Dendritic cell treated with granulocyte-macrophage colony-stimulating factor and Interleukin-4, amounts not matched to agents 40 ng/mL and 50 ng/mL, for 4 days (primary cell): Measurements from ENCODE around the gene CELSR3.

ENCODE experiments used
- H3K27ac Mint-ChIP-seq: one replicate; pipeline ENCODE4 v1.8.0; 2022; ENCODE audit warnings: mild to moderate bottlenecking, mixed read lengths
- H3K27me3 Mint-ChIP-seq: one replicate; pipeline ENCODE4 v1.8.0; 2022; ENCODE audit warnings: mild to moderate bottlenecking, mixed read lengths
- H3K36me3 Mint-ChIP-seq: one replicate; pipeline ENCODE4 v1.8.0; 2022; ENCODE audit warnings: low read depth, mixed read lengths
- H3K4me1 Mint-ChIP-seq: one replicate; pipeline ENCODE4 v1.8.0; 2022; ENCODE audit warnings: low read depth, mixed read lengths
- H3K4me3 Mint-ChIP-seq: one replicate; pipeline ENCODE4 v1.8.0; 2022; ENCODE audit warnings: mild to moderate bottlenecking, moderate library complexity, mixed read lengths
- H3K9me3 Mint-ChIP-seq: one replicate; pipeline ENCODE4 v1.8.0; 2022; ENCODE audit warnings: mixed read lengths
- intact Hi-C: fragments of 100-400 bp; cut with micrococcal nuclease; formaldehyde crosslinking; loops from one replicate; pipeline ENCODE4 v1.15.0; 2022

The CELSR3 gene

DNA sequence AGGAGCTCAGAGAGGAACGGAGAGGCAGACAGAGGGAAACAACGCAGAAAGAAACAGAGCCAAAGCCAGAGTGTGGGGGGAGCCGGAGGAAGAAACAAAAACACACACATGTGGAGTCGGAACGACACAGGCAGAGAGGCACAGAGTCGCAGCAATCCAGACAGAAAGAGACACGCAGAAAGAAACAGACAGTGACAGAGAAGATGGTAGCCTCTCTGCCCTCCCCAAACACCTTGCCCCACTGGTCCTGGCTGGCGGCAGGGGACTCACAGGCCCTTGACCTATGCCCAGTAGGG lies 21.3 kb upstream of the CELSR3 start:
- Mint-ChIP-seq H3K27ac (peak overlapping the region; percentile 86), H3K36me3 (peaks cover 84% of the 10 kb centered on the region), H3K4me1 (peaks cover 53% of the 10 kb centered on the region), H3K27me3 (peaks cover 1% of the 10 kb centered on the region), H3K4me3 (peak overlapping the region; percentile 87), H3K9me3 (no peaks in the 10 kb centered on the region)
- intact Hi-C loops: loop anchor here (2.0 to 10.0 kb wide), 2 partner anchors 75 to 219 kb away; partner anchors contain the start of gene UQCRC1

DNA sequence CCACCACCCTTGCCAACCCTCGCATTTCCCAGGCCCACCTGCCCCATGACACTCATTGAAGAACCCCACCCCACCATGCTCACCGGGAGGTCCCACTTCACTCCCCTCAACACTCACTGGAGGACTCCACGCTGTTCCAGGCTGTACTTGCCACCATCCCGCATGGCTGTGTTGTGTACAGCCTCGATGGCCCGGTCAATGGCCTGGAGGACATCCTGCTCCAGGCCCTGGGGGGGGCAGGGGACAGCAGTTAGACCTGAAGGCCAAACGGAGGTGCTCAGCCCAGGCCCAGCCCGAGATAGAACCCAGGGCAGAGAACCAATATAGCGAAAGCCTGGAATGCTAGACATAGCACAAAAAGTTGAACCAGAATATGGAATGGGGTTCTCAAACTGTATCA lies 20.1 kb upstream of the CELSR3 start:
- Mint-ChIP-seq H3K4me3 (no peak overlapping the region), H3K9me3 (no peaks in the 10 kb centered on the region), H3K27ac (no peak overlapping the region), H3K4me1 (peaks cover 53% of the 10 kb centered on the region), H3K36me3 (peaks cover 84% of the 10 kb centered on the region), H3K27me3 (peaks cover 1% of the 10 kb centered on the region)
- intact Hi-C loops: loop anchor here (10.0 kb wide), 1 partner anchor 218 kb away; a partner anchor contains a TSS

DNA sequence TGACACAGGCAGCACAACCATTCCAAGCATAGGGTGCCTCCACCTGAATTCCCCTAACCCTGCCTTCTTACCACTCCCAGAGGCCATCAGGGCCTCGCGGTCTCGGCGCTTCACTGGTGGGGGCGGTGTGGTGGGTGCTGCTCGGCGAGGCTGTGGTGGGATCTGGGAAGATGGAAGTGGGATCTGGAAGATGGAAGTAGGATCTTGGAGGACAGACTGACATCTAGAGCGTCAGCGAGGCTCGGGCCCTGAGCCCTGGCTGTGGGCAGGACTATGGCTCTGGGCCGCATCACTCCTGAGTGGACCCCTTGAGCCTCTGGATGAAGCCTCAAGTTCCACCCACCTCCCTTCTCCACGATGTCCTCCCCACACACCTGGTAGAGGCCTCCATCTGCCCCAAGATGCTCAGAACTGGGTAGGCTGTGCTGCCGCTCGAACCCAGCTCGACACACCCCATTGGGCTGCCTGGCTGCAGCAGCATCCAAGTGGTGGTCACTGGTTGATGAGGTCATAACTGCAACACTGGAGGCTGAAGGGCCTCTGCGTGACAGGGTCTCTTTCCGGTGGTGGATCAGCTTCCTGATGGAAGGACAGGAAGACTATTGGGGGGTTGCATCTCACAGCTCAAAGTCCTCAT lies 19.4 kb upstream of the CELSR3 start:
- no peak overlapping the region for H3K27ac Mint-ChIP-seq
- H3K27me3 Mint-ChIP-seq: no peaks in the 10 kb centered on the region
- H3K9me3 Mint-ChIP-seq: no peaks in the 10 kb centered on the region
- no peak overlapping the region for H3K4me3 Mint-ChIP-seq
- intact Hi-C loops: loop anchor here (10.0 kb wide), 1 partner anchor 217 kb away; a partner anchor contains a TSS
- peaks cover 84% of the 10 kb centered on the region for H3K36me3 Mint-ChIP-seq
- peaks cover 53% of the 10 kb centered on the region for H3K4me1 Mint-ChIP-seq

DNA sequence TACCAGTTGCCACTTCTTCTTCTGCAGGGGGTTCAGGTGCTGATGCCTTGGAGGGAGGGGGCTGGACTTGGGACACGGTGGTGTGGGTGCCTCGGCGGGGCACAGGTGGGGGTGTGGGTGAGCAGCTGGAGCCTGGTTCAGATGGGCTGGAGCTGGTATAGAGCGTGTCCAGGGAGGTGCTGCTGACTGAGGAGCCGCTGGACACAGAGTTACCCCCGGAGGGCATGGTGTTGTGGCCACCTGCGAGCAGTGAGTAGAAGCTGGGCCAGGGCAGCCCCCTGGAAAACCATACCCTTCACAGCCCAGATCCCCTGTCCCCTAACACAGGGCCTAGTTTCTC lies 18.8 kb upstream of the CELSR3 start:
- no peaks in the 10 kb centered on the region for H3K27me3 Mint-ChIP-seq
- intact Hi-C loops: loop anchor here (10.0 kb wide), 1 partner anchor 217 kb away; a partner anchor contains a TSS
- peaks cover 89% of the 10 kb centered on the region for H3K36me3 Mint-ChIP-seq
- H3K4me1 Mint-ChIP-seq: peaks cover 51% of the 10 kb centered on the region
- no peaks in the 10 kb centered on the region for H3K9me3 Mint-ChIP-seq
- no peak overlapping the region for H3K4me3 Mint-ChIP-seq
- H3K27ac Mint-ChIP-seq: no peak overlapping the region

DNA sequence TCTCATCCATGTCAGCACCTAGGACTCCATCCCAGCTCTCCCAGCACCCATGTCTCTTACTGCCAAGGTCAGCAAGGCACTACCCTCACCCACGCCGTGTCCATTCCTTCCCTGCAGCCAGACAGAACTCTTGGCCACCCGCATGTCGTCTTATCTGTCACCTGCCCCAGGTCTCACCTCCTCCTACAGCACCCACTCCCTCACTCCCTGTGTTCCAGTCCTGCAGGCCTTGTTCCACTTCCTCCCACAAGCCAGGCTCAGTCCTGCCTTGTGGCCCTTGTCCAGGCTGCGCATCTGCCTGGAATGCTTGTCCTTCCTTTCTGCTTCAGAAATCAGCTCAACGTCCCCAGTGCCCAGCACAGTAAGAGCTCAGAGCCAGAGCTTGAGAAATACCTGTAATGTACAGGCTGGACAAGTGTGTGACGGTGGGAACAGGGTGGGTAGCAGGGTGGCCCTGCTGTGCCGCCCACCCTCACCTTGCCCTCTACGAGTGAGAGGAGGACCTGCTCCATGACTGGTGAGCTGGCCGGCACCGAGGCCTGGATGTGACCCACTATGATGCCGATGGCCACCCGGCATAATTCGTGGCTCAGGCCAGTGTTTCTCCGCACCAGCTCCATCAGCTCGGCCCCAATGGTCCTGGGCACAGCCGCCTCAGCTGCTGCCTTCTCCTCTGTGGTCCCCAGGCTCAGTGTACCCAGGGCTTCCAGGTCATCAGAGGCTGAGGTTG lies 18.3 kb upstream of the CELSR3 start:
- H3K27me3 Mint-ChIP-seq: no peaks in the 10 kb centered on the region
- intact Hi-C loops: loop anchor here (10.0 kb wide), 1 partner anchor 216 kb away; a partner anchor contains a TSS
- peaks cover 46% of the 10 kb centered on the region for H3K4me1 Mint-ChIP-seq
- no peaks in the 10 kb centered on the region for H3K9me3 Mint-ChIP-seq
- H3K27ac Mint-ChIP-seq: peak overlapping the region; percentile 3
- peak overlapping the region; percentile 33 for H3K4me3 Mint-ChIP-seq
- peaks cover 91% of the 10 kb centered on the region for H3K36me3 Mint-ChIP-seq

DNA sequence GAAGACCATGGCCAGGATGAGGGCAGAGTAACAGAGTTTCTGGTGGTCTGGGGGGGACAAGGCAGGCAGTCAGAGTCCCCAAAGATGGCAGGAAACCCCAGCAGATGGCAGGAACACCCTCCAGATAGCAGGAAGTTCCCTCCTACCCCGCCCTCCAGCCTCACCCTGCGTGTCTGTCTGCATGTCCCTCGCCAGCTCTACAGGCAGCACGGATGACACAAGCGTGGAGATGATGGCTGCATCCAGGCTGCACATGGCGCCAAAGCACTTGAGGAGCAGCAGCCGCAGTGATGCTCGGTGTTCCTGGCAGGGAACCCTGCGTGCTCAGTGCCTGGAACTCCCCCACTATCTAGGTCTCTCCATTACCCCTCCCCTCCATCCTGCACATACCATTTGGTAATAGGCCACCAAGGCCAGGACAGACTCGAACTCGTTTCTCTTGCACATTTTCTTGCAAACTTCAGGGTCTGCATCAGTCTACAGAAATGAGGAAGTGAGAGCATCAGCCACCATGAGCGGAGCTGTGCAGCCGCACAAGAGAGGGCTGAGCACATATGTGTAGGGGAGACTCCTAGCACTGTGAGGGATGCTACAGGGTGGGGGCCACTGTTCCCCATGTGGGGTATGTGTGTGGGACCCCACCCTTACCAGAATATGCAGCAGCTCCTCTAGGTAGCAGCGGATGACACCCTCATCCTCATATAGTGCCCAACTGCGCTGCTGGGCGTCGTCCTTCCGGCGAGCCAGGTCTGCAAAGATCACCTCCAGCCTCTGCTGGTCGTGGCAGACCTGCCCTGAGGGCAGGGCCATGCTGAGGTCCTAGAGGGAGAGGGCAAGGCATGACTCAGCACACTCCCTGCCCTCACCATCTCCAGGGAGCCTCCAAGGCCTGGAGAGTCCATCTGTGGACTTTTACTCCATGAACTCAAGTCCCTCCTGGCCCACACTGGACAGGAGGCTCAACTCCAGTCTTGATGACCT lies 17.0 kb upstream of the CELSR3 start:
- no peak overlapping the region for H3K27ac Mint-ChIP-seq

DNA sequence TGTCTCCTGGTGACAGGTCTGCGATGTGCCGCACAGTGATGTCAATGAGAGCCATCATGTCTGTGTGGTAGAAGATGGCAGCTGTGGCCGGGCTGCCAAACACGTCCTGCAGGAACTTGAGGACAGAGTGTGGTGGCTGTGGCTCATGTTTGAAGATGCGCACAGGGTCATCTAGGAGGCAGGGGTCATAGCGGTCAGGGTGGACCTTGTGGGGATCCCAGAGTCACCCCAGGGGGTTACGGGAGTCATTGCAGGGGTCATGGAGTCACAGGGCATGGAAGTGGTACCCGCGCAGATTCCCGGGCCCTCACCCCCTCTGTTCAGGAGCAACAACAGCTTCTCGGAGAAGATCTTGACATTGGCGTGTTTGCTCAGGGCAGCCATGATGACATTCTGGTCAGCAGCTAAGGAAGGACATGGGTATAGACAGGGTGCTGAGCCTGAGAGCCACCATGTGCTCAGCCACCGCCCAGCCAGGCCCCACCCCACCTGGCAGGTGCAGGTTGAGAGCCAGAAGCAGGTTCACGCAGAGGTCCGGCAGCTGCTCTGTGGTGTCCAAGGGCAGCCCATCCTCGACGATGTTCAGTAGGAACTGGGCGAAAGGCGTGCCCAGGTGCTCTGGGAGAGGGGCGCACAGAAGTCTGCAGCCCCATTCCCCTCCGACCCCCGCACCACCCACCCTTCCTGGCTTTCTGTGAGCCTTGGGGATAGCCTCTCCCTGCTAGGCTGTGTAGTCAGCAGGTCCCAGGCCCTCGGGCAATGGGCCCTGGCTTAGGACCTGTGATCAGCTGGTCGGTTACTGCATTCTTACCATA lies 16.1 kb upstream of the CELSR3 start:
- no peaks in the 10 kb centered on the region for H3K27me3 Mint-ChIP-seq
- H3K36me3 Mint-ChIP-seq: peaks cover 96% of the 10 kb centered on the region
- H3K4me1 Mint-ChIP-seq: peaks cover 28% of the 10 kb centered on the region
- intact Hi-C loops: no loop called here
- H3K9me3 Mint-ChIP-seq: no peaks in the 10 kb centered on the region
- H3K27ac Mint-ChIP-seq: no peak overlapping the region
- H3K4me3 Mint-ChIP-seq: no peak overlapping the region

More for the DNA sequence above, 17.0 kb upstream of the CELSR3 start:
- Mint-ChIP-seq H3K4me3 (no peak overlapping the region), H3K36me3 (peaks cover 93% of the 10 kb centered on the region), H3K9me3 (no peaks in the 10 kb centered on the region), H3K27me3 (no peaks in the 10 kb centered on the region), H3K4me1 (peaks cover 38% of the 10 kb centered on the region)
- intact Hi-C loops: loop anchor here (10.0 kb wide), 1 partner anchor 215 kb away; a partner anchor contains a TSS

DNA sequence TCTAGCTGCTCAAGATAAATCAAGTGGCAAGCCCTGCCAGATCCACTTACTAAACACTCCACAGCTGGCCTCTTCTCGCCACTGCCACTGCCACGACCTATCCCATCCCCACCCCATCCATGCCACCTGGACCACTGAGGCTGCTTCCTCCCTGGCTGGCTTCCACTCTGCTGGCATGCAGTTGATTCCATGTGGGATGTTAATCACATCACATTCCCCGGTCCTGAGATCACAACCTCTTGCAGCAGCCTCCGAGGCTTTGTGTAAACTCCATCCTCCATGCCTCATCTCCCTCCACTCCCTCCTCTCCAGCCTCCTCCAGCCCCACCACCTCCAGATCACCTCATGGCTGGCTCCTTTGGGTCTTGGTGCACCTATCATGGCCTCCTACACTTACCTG lies 15.4 kb upstream of the CELSR3 start:
- H3K27me3 Mint-ChIP-seq: no peaks in the 10 kb centered on the region
- peaks cover 22% of the 10 kb centered on the region for H3K4me1 Mint-ChIP-seq
- H3K9me3 Mint-ChIP-seq: no peaks in the 10 kb centered on the region
- no peak overlapping the region for H3K4me3 Mint-ChIP-seq
- H3K27ac Mint-ChIP-seq: no peak overlapping the region
- intact Hi-C loops: no loop called here
- peaks cover 100% of the 10 kb centered on the region for H3K36me3 Mint-ChIP-seq

DNA sequence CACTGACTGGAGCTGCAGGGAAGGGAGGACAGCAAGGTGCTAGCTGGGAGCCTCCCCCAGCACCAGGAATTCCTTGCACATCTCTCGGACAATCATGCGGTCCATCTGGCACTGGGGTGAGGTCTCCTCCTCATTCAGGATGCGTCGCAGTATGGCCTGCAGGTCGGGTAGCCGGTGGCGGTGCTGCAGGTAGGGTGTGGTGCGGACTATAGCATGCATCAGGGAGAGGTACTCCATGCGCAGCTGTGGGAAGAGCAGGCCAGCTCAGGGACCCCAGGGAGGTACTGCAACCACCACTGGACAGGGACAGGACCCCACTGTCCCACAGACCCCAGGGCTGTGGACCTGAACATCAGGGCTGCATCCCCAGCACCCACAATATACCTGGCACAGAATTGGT lies 11.8 kb upstream of the CELSR3 start:
- no peak overlapping the region for H3K27ac Mint-ChIP-seq
- H3K36me3 Mint-ChIP-seq: peaks cover 89% of the 10 kb centered on the region
- no peaks in the 10 kb centered on the region for H3K9me3 Mint-ChIP-seq
- H3K27me3 Mint-ChIP-seq: no peaks in the 10 kb centered on the region
- H3K4me1 Mint-ChIP-seq: peaks cover 2% of the 10 kb centered on the region
- intact Hi-C loops: no loop called here
- no peak overlapping the region for H3K4me3 Mint-ChIP-seq

DNA sequence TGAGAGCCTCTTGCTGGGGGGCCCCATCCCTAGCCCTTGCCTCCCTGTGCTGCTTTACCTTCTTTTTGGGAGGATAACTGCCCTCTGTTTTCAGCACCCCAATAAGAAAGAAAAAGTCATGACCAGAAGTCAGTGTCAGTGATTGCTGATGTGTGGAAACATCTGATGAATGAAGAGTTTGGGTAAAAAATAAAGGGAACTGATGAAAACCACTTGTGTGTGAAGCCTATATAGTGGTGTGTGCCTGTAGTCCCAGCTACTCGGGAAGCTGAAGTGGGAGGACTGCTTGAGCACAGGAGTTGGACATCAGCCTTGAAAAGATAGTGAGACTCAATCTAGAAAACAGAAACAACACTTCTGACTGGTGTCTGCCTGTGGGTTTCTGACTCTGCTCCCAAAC lies 9.8 kb upstream of the CELSR3 start:
- no peak overlapping the region for H3K4me3 Mint-ChIP-seq
- no peak overlapping the region for H3K27ac Mint-ChIP-seq
- peaks cover 69% of the 10 kb centered on the region for H3K36me3 Mint-ChIP-seq
- H3K4me1 Mint-ChIP-seq: no peaks in the 10 kb centered on the region
- no peaks in the 10 kb centered on the region for H3K9me3 Mint-ChIP-seq
- no peaks in the 10 kb centered on the region for H3K27me3 Mint-ChIP-seq
- intact Hi-C loops: no loop called here

DNA sequence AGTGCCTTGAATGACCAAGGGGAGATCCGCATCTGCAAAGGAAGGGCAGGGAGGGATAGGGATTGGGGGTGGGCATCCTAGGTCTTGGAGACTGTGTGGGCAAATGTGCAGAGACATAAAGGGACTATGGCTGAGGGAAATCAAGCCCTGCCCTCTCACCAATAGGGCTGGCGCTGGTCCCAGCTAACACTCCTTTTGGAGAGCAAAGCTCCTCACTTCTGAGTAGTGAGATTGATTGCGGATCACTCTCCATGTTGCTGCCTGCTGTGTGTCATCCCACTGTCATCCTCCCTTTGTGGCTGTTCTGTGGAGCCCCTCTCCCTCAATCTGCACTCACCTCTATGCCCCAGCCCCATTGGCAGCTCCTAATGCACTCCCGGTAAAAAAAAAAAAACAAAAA lies 2.2 kb upstream of the CELSR3 start:
- Mint-ChIP-seq H3K4me3 (no peak overlapping the region), H3K36me3 (peaks cover 20% of the 10 kb centered on the region)

DNA sequence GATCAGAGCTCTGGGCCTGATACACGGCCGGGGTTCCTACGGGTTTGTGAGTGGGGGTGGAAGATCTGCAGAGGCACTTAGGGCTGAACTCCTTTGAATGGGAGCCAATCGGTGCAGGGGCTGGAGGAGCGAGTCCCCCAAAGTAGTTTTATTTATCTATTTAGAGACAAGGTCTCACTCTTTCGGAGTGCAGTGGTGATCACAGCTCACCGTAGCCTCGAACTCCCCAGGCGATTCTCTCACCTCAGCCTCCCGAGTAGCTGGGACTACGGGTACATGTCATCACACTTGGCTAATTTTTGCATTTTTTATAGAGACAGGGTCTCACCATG lies 1.6 kb upstream of the CELSR3 start:
- Mint-ChIP-seq H3K4me1 (peaks cover 36% of the 10 kb centered on the region), H3K27ac (no peak overlapping the region), H3K27me3 (peaks cover 43% of the 10 kb centered on the region), H3K4me3 (peak overlapping the region; percentile 80), H3K36me3 (peaks cover 20% of the 10 kb centered on the region), H3K9me3 (no peaks in the 10 kb centered on the region)
- intact Hi-C loops: no loop called here

More for the DNA sequence above, 2.2 kb upstream of the CELSR3 start:
- intact Hi-C loops: no loop called here
- H3K27ac Mint-ChIP-seq: no peak overlapping the region
- peaks cover 37% of the 10 kb centered on the region for H3K27me3 Mint-ChIP-seq
- peaks cover 36% of the 10 kb centered on the region for H3K4me1 Mint-ChIP-seq
- H3K9me3 Mint-ChIP-seq: no peaks in the 10 kb centered on the region

DNA sequence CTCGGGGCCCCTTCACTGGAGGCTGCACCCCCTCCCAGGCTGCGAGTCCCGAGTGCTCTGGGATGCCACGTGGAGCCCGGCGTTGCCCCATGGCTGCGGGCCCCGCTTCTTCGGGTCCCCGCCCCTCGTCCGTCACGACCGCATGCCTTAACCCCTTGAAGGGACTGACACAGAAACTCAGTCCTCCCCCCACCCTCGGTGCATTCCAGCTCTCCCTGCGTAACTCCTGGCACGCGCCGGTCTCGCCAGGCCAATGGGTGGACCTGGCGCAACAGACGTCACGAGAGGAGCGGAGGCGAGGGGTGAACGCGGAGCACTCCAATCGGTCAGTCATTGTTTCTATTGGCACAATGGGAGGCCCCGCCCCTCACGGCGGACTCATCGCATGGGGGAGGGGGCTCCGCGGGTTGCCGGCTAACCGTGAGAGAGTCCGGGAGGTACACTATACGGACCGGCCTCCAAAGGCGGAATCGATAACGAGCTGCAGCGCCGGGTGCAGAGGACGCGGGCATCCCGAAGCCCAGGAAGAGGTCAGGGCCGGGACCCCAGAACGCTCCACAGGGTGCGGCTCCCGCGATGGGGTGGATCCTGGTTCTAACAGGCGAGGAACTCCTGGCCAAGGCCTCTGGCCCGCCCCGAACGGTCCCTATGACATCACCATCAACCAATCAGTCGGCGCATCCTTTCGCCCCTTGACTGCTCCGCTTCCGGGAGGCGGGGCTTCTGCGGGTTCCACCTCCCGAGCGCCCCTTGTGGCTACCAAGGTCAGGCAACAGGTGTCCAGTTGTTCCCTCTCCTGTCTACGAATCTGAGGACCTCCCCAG lies 1.0 kb upstream of the CELSR3 start:
- Mint-ChIP-seq H3K4me1 (peaks cover 36% of the 10 kb centered on the region), H3K27me3 (peaks cover 49% of the 10 kb centered on the region), H3K36me3 (peaks cover 20% of the 10 kb centered on the region), H3K9me3 (no peaks in the 10 kb centered on the region), H3K27ac (peak overlapping the region; percentile 84), H3K4me3 (peak overlapping the region; percentile 80)
- intact Hi-C loops: no loop called here
